ENCODE results near the gene GIGYF1. TPM values are rescaled to one million over a fixed set of nuclear protein-coding genes. Genes with fewer than 3 reads are reported as not detected.

Gene GIGYF1
- total and polyA plus RNA-seq, 2 of the 13 experiments (the other 11 are each of a cell fraction or from before 2014, with no cell fraction given), result 7.6 to 16.1 TPM

- TF ChIP-seq, protein P1, sequence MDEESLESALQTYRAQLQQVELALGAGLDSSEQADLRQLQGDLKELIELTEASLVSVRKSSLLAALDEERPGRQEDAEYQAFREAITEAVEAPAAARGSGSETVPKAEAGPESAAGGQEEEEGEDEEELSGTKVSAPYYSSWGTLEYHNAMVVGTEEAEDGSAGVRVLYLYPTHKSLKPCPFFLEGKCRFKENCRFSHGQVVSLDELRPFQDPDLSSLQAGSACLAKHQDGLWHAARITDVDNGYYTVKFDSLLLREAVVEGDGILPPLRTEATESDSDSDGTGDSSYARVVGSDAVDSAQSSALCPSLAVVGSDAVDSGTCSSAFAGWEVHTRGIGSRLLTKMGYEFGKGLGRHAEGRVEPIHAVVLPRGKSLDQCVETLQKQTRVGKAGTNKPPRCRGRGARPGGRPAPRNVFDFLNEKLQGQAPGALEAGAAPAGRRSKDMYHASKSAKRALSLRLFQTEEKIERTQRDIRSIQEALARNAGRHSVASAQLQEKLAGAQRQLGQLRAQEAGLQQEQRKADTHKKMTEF (CRISPR knock-in tag; IDR thresholded peaks at IDR 0.05), result peak; percentile 30; the same call in 1 of the 2 replicates
- TF ChIP-seq, protein P2, sequence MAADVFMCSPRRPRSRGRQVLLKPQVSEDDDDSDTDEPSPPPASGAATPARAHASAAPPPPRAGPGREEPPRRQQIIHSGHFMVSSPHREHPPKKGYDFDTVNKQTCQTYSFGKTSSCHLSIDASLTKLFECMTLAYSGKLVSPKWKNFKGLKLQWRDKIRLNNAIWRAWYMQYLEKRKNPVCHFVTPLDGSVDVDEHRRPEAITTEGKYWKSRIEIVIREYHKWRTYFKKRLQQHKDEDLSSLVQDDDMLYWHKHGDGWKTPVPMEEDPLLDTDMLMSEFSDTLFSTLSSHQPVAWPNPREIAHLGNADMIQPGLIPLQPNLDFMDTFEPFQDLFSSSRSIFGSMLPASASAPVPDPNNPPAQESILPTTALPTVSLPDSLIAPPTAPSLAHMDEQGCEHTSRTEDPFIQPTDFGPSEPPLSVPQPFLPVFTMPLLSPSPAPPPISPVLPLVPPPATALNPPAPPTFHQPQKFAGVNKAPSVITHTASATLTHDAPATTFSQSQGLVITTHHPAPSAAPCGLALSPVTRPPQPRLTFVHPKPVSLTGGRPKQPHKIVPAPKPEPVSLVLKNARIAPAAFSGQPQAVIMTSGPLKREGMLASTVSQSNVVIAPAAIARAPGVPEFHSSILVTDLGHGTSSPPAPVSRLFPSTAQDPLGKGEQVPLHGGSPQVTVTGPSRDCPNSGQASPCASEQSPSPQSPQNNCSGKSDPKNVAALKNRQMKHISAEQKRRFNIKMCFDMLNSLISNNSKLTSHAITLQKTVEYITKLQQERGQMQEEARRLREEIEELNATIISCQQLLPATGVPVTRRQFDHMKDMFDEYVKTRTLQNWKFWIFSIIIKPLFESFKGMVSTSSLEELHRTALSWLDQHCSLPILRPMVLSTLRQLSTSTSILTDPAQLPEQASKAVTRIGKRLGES (CRISPR knock-in tag; IDR thresholded peaks at IDR 0.05; ENCODE audit: borderline replicate concordance), result 0 out of 2 replicates have a peak, but pooled peaks have one; percentile 38
- TF ChIP-seq ZBTB2 (CRISPR knock-in tag; IDR thresholded peaks at IDR 0.05; ENCODE audit: low read depth) (peak; percentile 83; the same call in 1 of the 2 replicates), ZNF33A (CRISPR knock-in tag; IDR thresholded peaks at IDR 0.05; ENCODE audit: borderline replicate concordance) (no peak), HOXD1 (CRISPR knock-in tag; IDR thresholded peaks at IDR 0.05) (no peak), MEF2D (CRISPR knock-in tag; IDR thresholded peaks at IDR 0.05) (no peak), ZFP91 (CRISPR knock-in tag; IDR thresholded peaks at IDR 0.05; ENCODE audit: borderline replicate concordance) (0 out of 2 replicates have a peak, but pooled peaks have one; percentile 17), ZNF547 (CRISPR knock-in tag; IDR thresholded peaks at IDR 0.05) (no peak), ZNF121 (CRISPR knock-in tag; IDR thresholded peaks at IDR 0.05) (0 out of 2 replicates have a peak, but pooled peaks have one; percentile 38), ZNF605 (CRISPR knock-in tag; IDR thresholded peaks at IDR 0.05) (no peak), RAD51 (IDR thresholded peaks at IDR 0.05; ENCODE audit: borderline replicate concordance) (peak; percentile 72; the same call in 1 of the 2 replicates), KDM6A (CRISPR knock-in tag; IDR thresholded peaks at IDR 0.05; ENCODE audit: low read depth) (peak; percentile 24; the same call in 1 of the 2 replicates), SALL1 (CRISPR knock-in tag; IDR thresholded peaks at IDR 0.05) (peak; percentile 42), HDAC1 (CRISPR knock-in tag; IDR thresholded peaks at IDR 0.05) (peak; percentile 34; the same call in 1 of the 2 replicates), ZNF740 (CRISPR knock-in tag; IDR thresholded peaks at IDR 0.05) (peak; percentile 57; the same call in 1 of the 2 replicates), ZNF326 (CRISPR knock-in tag; IDR thresholded peaks at IDR 0.05; ENCODE audit: borderline replicate concordance) (no peak)
- TF ChIP-seq, protein P3, sequence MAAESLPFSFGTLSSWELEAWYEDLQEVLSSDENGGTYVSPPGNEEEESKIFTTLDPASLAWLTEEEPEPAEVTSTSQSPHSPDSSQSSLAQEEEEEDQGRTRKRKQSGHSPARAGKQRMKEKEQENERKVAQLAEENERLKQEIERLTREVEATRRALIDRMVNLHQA (CRISPR knock-in tag; IDR thresholded peaks at IDR 0.05), result no peak
- TF ChIP-seq, protein P4, sequence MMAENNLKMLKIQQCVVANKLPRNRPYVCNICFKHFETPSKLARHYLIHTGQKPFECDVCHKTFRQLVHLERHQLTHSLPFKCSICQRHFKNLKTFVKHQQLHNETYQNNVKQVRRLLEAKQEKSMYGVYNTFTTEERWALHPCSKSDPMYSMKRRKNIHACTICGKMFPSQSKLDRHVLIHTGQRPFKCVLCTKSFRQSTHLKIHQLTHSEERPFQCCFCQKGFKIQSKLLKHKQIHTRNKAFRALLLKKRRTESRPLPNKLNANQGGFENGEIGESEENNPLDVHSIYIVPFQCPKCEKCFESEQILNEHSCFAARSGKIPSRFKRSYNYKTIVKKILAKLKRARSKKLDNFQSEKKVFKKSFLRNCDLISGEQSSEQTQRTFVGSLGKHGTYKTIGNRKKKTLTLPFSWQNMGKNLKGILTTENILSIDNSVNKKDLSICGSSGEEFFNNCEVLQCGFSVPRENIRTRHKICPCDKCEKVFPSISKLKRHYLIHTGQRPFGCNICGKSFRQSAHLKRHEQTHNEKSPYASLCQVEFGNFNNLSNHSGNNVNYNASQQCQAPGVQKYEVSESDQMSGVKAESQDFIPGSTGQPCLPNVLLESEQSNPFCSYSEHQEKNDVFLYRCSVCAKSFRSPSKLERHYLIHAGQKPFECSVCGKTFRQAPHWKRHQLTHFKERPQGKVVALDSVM (CRISPR knock-in tag; IDR thresholded peaks at IDR 0.05), result peak; percentile 96
These were observed at the start of gene GIGYF1 (continued) for GRCh38 chr7:100694098-100694745.

All from HepG2 (cell line).